ENCODE results near the gene CST6. TPM values are rescaled to one million over a fixed set of nuclear protein-coding genes. Genes with fewer than 3 reads are reported as not detected.

CST6 gene
- total RNA-seq, 1 donor, result 2.9 TPM

GRCh38 chr11:66015454-66015881 lies 3.7 kb downstream of the CST6 start:
- peak; percentile 94 for DNase-seq (ENCODE audit: insufficient read length, low spot score, missing footprints)
- H3K27ac ChIP-seq (ENCODE audit: low read depth, low read length), result peak overlapping the region; percentile 68
- no peaks in the 10 kb centered on the region for H3K27me3 ChIP-seq (ENCODE audit: insufficient read depth, low read length)
- H3K79me2 ChIP-seq (ENCODE audit: insufficient read depth, low read length), result no peaks in the 10 kb centered on the region
- H2AFZ ChIP-seq (ENCODE audit: low read length), result peak overlapping the region; percentile 71
- peaks cover 29% of the 10 kb centered on the region for H3K4me1 ChIP-seq (ENCODE audit: insufficient read depth, low read length)
- no peaks in the 10 kb centered on the region for H3K9me3 ChIP-seq (ENCODE audit: low read depth, low read length)
- H4K20me1 ChIP-seq (ENCODE audit: insufficient read depth, low read length), result no peaks in the 10 kb centered on the region
- no peak for TF ChIP-seq CTCF (IDR thresholded peaks at IDR 0.05; ENCODE audit: extremely low read depth, low read depth, low read length)
- H3K4me3 ChIP-seq (ENCODE audit: insufficient read depth, low read length), result peak overlapping the region; percentile 19
- H3K4me2 ChIP-seq (ENCODE audit: insufficient read depth, low read length), result peak overlapping the region; percentile 23
- H3K36me3 ChIP-seq (ENCODE audit: insufficient read depth, low read length), result no peaks in the 10 kb centered on the region

DNA sequence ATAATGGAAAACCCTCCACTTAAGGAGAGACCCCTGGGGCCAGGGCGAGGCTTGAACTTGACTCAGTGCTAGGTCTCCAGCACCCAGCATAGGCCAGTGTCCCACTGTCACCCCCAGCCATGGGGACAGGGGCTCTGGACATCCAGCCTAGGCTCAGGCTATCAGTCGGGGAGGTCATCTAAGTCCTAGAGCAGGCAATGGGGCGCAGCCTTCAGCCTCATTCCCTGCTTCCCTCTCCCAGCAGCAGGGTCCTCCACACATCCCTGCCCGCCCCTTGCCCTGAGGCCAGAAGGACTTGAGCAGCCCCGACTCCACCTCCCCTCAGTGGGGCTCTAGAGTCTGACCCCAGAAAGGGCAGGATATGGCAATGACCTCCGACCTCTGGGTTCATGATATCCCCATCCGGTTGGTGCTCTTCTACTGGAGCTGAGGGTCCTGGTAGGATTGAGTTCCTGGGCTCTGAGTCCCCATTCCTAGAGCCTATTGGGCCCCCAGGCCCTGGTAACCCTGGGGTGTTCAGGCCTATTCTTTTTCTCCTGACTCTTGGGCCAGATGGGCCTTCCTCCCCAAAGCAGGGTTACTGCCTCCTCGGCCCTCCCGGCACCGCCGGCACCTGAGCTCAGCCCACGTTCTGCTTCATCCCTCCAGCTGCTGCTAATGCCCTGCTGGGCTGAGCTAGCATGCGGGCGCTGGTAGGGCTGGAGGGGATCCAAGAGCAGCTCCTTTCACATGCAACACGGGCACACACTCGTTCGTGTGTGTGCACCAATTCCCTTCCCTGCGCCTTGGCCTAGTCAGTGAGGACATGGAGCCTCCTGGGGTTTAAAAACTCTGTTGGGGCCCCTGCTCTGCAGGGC lies 4.4 kb downstream of the CST6 start:
- peaks cover 36% of the 10 kb centered on the region for H3K4me1 ChIP-seq (ENCODE audit: insufficient read depth, low read length)
- TF ChIP-seq CTCF (IDR thresholded peaks at IDR 0.05; ENCODE audit: extremely low read depth, low read depth, low read length), result no peak
- no peaks in the 10 kb centered on the region for H4K20me1 ChIP-seq (ENCODE audit: insufficient read depth, low read length)
- H3K4me3 ChIP-seq (ENCODE audit: insufficient read depth, low read length), result peak overlapping the region; percentile 19
- peak; percentile 57 for DNase-seq (ENCODE audit: insufficient read length, low spot score, missing footprints)
- no peaks in the 10 kb centered on the region for H3K79me2 ChIP-seq (ENCODE audit: insufficient read depth, low read length)
- H3K36me3 ChIP-seq (ENCODE audit: insufficient read depth, low read length), result no peaks in the 10 kb centered on the region
- no peaks in the 10 kb centered on the region for H3K9me3 ChIP-seq (ENCODE audit: low read depth, low read length)
- H3K27ac ChIP-seq (ENCODE audit: low read depth, low read length), result peak overlapping the region; percentile 68
- peak overlapping the region; percentile 71 for H2AFZ ChIP-seq (ENCODE audit: low read length)
- peak overlapping the region; percentile 23 for H3K4me2 ChIP-seq (ENCODE audit: insufficient read depth, low read length)
- no peaks in the 10 kb centered on the region for H3K27me3 ChIP-seq (ENCODE audit: insufficient read depth, low read length)

DNA sequence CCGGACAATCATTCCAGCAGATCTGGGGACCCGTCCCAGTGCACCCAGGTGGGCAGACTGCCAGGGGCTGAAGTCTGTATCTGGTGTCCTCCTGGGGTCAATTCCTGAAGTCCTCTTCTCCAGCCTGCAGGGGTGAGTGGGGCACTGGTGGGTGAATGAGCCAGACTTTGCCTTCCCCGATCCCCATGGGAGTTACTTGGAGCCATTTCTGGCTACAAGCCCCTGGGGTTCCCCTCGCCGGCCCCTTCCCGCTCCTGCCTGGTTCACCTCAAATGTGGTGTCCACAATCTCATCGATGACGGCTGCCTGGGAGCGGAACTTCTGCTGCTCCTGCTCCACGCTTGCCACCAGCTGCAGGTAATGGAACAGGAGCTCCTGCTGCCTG lies 5.0 kb downstream of the CST6 start:
- Histone ChIP-seq H3K4me1 (ENCODE audit: insufficient read depth, low read length) (peaks cover 38% of the 10 kb centered on the region), H3K79me2 (ENCODE audit: insufficient read depth, low read length) (no peaks in the 10 kb centered on the region), H3K9me3 (ENCODE audit: low read depth, low read length) (no peaks in the 10 kb centered on the region), H3K27ac (ENCODE audit: low read depth, low read length) (no peak overlapping the region), H4K20me1 (ENCODE audit: insufficient read depth, low read length) (no peaks in the 10 kb centered on the region), H2AFZ (ENCODE audit: low read length) (no peak overlapping the region), H3K27me3 (ENCODE audit: insufficient read depth, low read length) (no peaks in the 10 kb centered on the region), H3K4me2 (ENCODE audit: insufficient read depth, low read length) (no peak overlapping the region), H3K36me3 (ENCODE audit: insufficient read depth, low read length) (no peaks in the 10 kb centered on the region), H3K4me3 (ENCODE audit: insufficient read depth, low read length) (no peak overlapping the region)
- DNase-seq (ENCODE audit: insufficient read length, low spot score, missing footprints), result peak; percentile 38
- TF ChIP-seq CTCF (IDR thresholded peaks at IDR 0.05; ENCODE audit: extremely low read depth, low read depth, low read length), result no peak

GRCh38 chr11:66017321-66017720 lies 5.5 kb downstream of the CST6 start:
- H3K36me3 ChIP-seq (ENCODE audit: insufficient read depth, low read length), result no peaks in the 10 kb centered on the region
- H4K20me1 ChIP-seq (ENCODE audit: insufficient read depth, low read length), result no peaks in the 10 kb centered on the region
- no peak overlapping the region for H3K27ac ChIP-seq (ENCODE audit: low read depth, low read length)
- H3K4me1 ChIP-seq (ENCODE audit: insufficient read depth, low read length), result peaks cover 38% of the 10 kb centered on the region
- H3K27me3 ChIP-seq (ENCODE audit: insufficient read depth, low read length), result no peaks in the 10 kb centered on the region
- H2AFZ ChIP-seq (ENCODE audit: low read length), result no peak overlapping the region
- peak; percentile 66 for DNase-seq (ENCODE audit: insufficient read length, low spot score, missing footprints)
- H3K9me3 ChIP-seq (ENCODE audit: low read depth, low read length), result no peaks in the 10 kb centered on the region
- H3K4me2 ChIP-seq (ENCODE audit: insufficient read depth, low read length), result no peak overlapping the region
- H3K4me3 ChIP-seq (ENCODE audit: insufficient read depth, low read length), result no peak overlapping the region
- no peaks in the 10 kb centered on the region for H3K79me2 ChIP-seq (ENCODE audit: insufficient read depth, low read length)
- TF ChIP-seq CTCF (IDR thresholded peaks at IDR 0.05; ENCODE audit: extremely low read depth, low read depth, low read length), result no peak
